HG03432 (cell line): ENCODE measurements around the gene CHDH.
A peak's percentile ranks its signal among the peaks of the same experiment; 100 is the strongest.

ENCODE experiments used
- ATAC-seq: cut with Tn5 transposase; IDR thresholded peaks from one replicate; pipeline ENCODE4 v1.9.1; 2021; ENCODE audit warnings: mild to moderate bottlenecking, moderate library complexity; ENCODE audit not compliant: unreplicated experiment

Gene CHDH

GRCh38 chr3:53809764-53810400 is 36.3 kb downstream of the CHDH start:
- ATAC-seq, result no peak

GRCh38 chr3:53809267-53809666 is 37.0 kb downstream of the CHDH start:
- no peak for ATAC-seq

- no peak for ATAC-seq
These were observed 37.7 kb downstream of the CHDH start for GRCh38 chr3:53808496-53808895.

- ATAC-seq, result peak; percentile 5
These were observed 39.0 kb downstream of the CHDH start for GRCh38 chr3:53807117-53807810.

GRCh38 chr3:53806182-53807116 is 39.8 kb downstream of the CHDH start:
- peak; percentile 70 for ATAC-seq

GRCh38 chr3:53805463-53806159 is 40.6 kb downstream of the CHDH start:
- ATAC-seq, result no peak

- peak; percentile 58 for ATAC-seq
These were observed 41.3 kb downstream of the CHDH start for GRCh38 chr3:53804697-53805462.

- ATAC-seq, result no peak
These were observed 42.2 kb downstream of the CHDH start for GRCh38 chr3:53803816-53804695.

GRCh38 chr3:53803124-53803815 is 42.9 kb downstream of the CHDH start:
- ATAC-seq, result no peak

GRCh38 chr3:53802256-53802880 is 43.9 kb downstream of the CHDH start:
- no peak for ATAC-seq

GRCh38 chr3:53801319-53801718 is 44.9 kb downstream of the CHDH start:
- no peak for ATAC-seq

- no peak for ATAC-seq
These were observed 45.9 kb downstream of the CHDH start for GRCh38 chr3:53800041-53800906.

GRCh38 chr3:53799338-53799865 is 46.8 kb downstream of the CHDH start:
- no peak for ATAC-seq

- no peak for ATAC-seq
These were observed 48.1 kb downstream of the CHDH start for GRCh38 chr3:53798144-53798543.

GRCh38 chr3:53795789-53796560 is 50.2 kb downstream of the CHDH start:
- ATAC-seq, result no peak

GRCh38 chr3:53795176-53795575 is 51.0 kb downstream of the CHDH start:
- no peak for ATAC-seq
